H9 (cell line): ENCODE data around the gene CYP19A1. TPM values are rescaled to one million over a fixed set of nuclear protein-coding genes. Genes with fewer than 3 reads are reported as not detected.

Experiments
- DNase-seq: peaks from one replicate; pipeline ENCODE4 v3.0.0-alpha.2; 2017
- H2AFZ ChIP-seq: one replicate; pipeline ENCODE4 v1.6.1; 2013; ENCODE audit warnings: mild to moderate bottlenecking, low read length, control low read depth, moderate library complexity
- H2AK5ac ChIP-seq: 2 replicates; pipeline ENCODE4 v1.6.1; 2013; ENCODE audit warnings: low read length, control low read depth, mixed read lengths; ENCODE audit not compliant: insufficient read length
- H2BK120ac ChIP-seq: one replicate; pipeline ENCODE4 v1.6.1; 2013; ENCODE audit warnings: low read depth, mild to moderate bottlenecking, low read length, control low read depth, inconsistent platforms; ENCODE audit not compliant: poor library complexity, severe bottlenecking
- H2BK12ac ChIP-seq: 2 replicates; pipeline ENCODE4 v1.6.1; 2013; ENCODE audit warnings: low read length, control low read depth, mixed read lengths, low read depth; ENCODE audit not compliant: insufficient read length
- H2BK15ac ChIP-seq: 2 replicates; pipeline ENCODE4 v1.6.1; 2013; ENCODE audit warnings: low read depth, low read length, control low read depth
- H2BK20ac ChIP-seq: one replicate; pipeline ENCODE4 v1.6.1; 2013; ENCODE audit warnings: low read depth, mild to moderate bottlenecking, low read length, control low read depth, inconsistent platforms; ENCODE audit not compliant: poor library complexity, severe bottlenecking
- H2BK5ac ChIP-seq: 2 replicates; pipeline ENCODE4 v1.6.1; 2013; ENCODE audit warnings: low read length, control low read depth, mixed read lengths; ENCODE audit not compliant: insufficient read length
- H3K14ac ChIP-seq: 2 replicates; pipeline ENCODE4 v1.6.1; 2013; ENCODE audit warnings: low read length, control low read depth; ENCODE audit not compliant: insufficient read depth
- H3K18ac ChIP-seq: 2 replicates; pipeline ENCODE4 v1.6.1; 2013; ENCODE audit warnings: low read depth, mild to moderate bottlenecking, mixed read lengths, low read length, control low read depth; ENCODE audit not compliant: insufficient read length
- H3K23ac ChIP-seq: 2 replicates; pipeline ENCODE4 v1.6.1; 2013; ENCODE audit warnings: low read length, control low read depth, mixed read lengths, low read depth; ENCODE audit not compliant: insufficient read length
- H3K23me2 ChIP-seq: 2 replicates; pipeline ENCODE4 v1.6.1; 2013; ENCODE audit warnings: low read depth, mild to moderate bottlenecking, mixed read lengths, low read length, control low read depth; ENCODE audit not compliant: insufficient read length, poor library complexity, severe bottlenecking
- H3K27ac ChIP-seq: 2 replicates; pipeline ENCODE4 v1.5.1; 2013; ENCODE audit warnings: low read length, control low read depth, mixed read lengths, low read depth; ENCODE audit not compliant: insufficient read length
- H3K27me3 ChIP-seq: 2 replicates; pipeline ENCODE4 v1.6.1; 2013; ENCODE audit warnings: low read length, control low read depth, inconsistent platforms; ENCODE audit not compliant: insufficient read depth
- H3K4ac ChIP-seq: 2 replicates; pipeline ENCODE4 v1.6.1; 2013; ENCODE audit warnings: low read depth, mild to moderate bottlenecking, control low read depth, inconsistent platforms, low read length, moderate library complexity
- H3K4me1 ChIP-seq: 2 replicates; pipeline ENCODE4 v1.6.1; 2013; ENCODE audit warnings: low read length, control low read depth, inconsistent platforms; ENCODE audit not compliant: insufficient read depth
- H3K4me2 ChIP-seq: 2 replicates; pipeline ENCODE4 v1.6.1; 2013; ENCODE audit warnings: low read length, control low read depth, mixed read lengths; ENCODE audit not compliant: insufficient read length, insufficient read depth
- H3K56ac ChIP-seq: 2 replicates; pipeline ENCODE4 v1.6.1; 2013; ENCODE audit warnings: low read depth, mild to moderate bottlenecking, mixed read lengths, low read length, control low read depth; ENCODE audit not compliant: insufficient read length
- H3K79me1 ChIP-seq: 2 replicates; pipeline ENCODE4 v1.6.1; 2013; ENCODE audit warnings: low read depth, mild to moderate bottlenecking, moderate library complexity, low read length, control low read depth, inconsistent platforms; ENCODE audit not compliant: insufficient read depth, poor library complexity, severe bottlenecking
- H3K79me2 ChIP-seq: 2 replicates; pipeline ENCODE4 v1.6.1; 2013; ENCODE audit warnings: low read length, control low read depth, inconsistent platforms; ENCODE audit not compliant: insufficient read depth
- H3K9ac ChIP-seq: 2 replicates; pipeline ENCODE4 v1.6.1; 2013; ENCODE audit warnings: low read length, control low read depth, mixed read lengths; ENCODE audit not compliant: insufficient read length; ENCODE audit errors: extremely low read depth
- H3K9me3 ChIP-seq: one replicate; pipeline ENCODE4 v1.6.1; 2013; ENCODE audit warnings: low read depth, low read length, inconsistent platforms; ENCODE audit not compliant: control insufficient read depth
- H3T11ph ChIP-seq: one replicate; pipeline ENCODE4 v1.6.1; 2013; ENCODE audit warnings: mild to moderate bottlenecking, low read length, control low read depth, inconsistent platforms
- H4K20me1 ChIP-seq: one replicate; pipeline ENCODE4 v1.6.1; 2013; ENCODE audit not compliant: control insufficient read depth, insufficient read length, insufficient read depth
- H4K5ac ChIP-seq: 2 replicates; pipeline ENCODE4 v1.6.1; 2013; ENCODE audit warnings: low read depth, mild to moderate bottlenecking, mixed read lengths, low read length, control low read depth; ENCODE audit not compliant: insufficient read length
- H4K8ac ChIP-seq: replicated peaks from 2 replicates; pipeline ENCODE4 v1.6.1; 2013; ENCODE audit warnings: low read length, control low read depth, mixed read lengths, low read depth; ENCODE audit not compliant: insufficient read length
- H4K91ac ChIP-seq: 2 replicates; pipeline ENCODE4 v1.6.1; 2013; ENCODE audit warnings: low read depth, mild to moderate bottlenecking, moderate library complexity, mixed read lengths, low read length, control low read depth; ENCODE audit not compliant: insufficient read length
- H3K27ac Mint-ChIP-seq, 3 experiments: 2 replicates in 2 of 3; 3 replicates in 1 of 3; pipeline ENCODE4 v1.8.0; 2020 to 2021; ENCODE audit warnings: mixed read lengths in 3 of 3, mild to moderate bottlenecking in 1 of 3, moderate library complexity in 1 of 3
- H3K27me3 Mint-ChIP-seq: 2 replicates; pipeline ENCODE4 v1.8.0; 2021; ENCODE audit warnings: low read depth, mild to moderate bottlenecking, moderate library complexity, mixed read lengths
- H3K36me3 Mint-ChIP-seq, 3 experiments: 2 replicates in 2 of 3; 3 replicates in 1 of 3; pipeline ENCODE4 v1.8.0; 2020 to 2021; ENCODE audit warnings: low read depth in 3 of 3, mixed read lengths in 3 of 3; ENCODE audit not compliant: insufficient read depth in 1 of 3
- H3K4me1 Mint-ChIP-seq, 2 experiments: 2 replicates each; pipeline ENCODE4 v1.8.0; 2020; ENCODE audit warnings: mixed read lengths in 2 of 2
- H3K4me3 Mint-ChIP-seq, 2 experiments: 2 replicates in 1 of 2; 3 replicates in 1 of 2; pipeline ENCODE4 v1.8.0; 2020 to 2021; ENCODE audit warnings: mild to moderate bottlenecking in 2 of 2, mixed read lengths in 2 of 2, moderate library complexity in 1 of 2
- H3K9me3 Mint-ChIP-seq, 2 experiments: 2 replicates in 1 of 2; 3 replicates in 1 of 2; pipeline ENCODE4 v1.8.0; 2020; ENCODE audit warnings: mild to moderate bottlenecking in 2 of 2, mixed read lengths in 2 of 2, moderate library complexity in 1 of 2
- CTCF ChIP-seq: fragments of 200-600 bp; sonication (generic); conservative IDR thresholded peaks from 3 replicates; pipeline ENCODE4 v1.8.0; 2021; ENCODE audit warnings: antibody characterized with exemption, mild to moderate bottlenecking
- WGBS: extraction: QIAGEN DNeasy Blood & Tissue Kit; methylation state at CpG from one replicate; pipeline ENCODE4 v1.1.7; 2013; ENCODE audit warnings: missing lambda C conversion rate, low lambda C conversion rate, mixed read lengths; ENCODE audit not compliant: insufficient read length; ENCODE audit errors: extremely low coverage; 5-methylcytosine and 5-hydroxymethylcytosine counted together
- total RNA-seq: library from RNA; stranded (reverse); gene quantifications from 2 replicates; pipeline ENCODE4 v1.2.1, GENCODE V29; 2021

The CYP19A1 gene
- total RNA-seq, 1 experiment from 2014 or later: not detected

GRCh38 chr15:51218299-51218938, 120.0 kb downstream of the CYP19A1 start:
- Mint-ChIP-seq H3K27ac (no peak overlapping the region), H3K9me3 (no peaks in the 10 kb centered on the region), H3K27me3 (peaks cover 3% of the 10 kb centered on the region; the same call in 1 of the 2 replicates), H3K4me1 (no peaks in the 10 kb centered on the region), H3K36me3 (no peaks in the 10 kb centered on the region), H3K4me3 (no peak overlapping the region)
- H3K23ac ChIP-seq: no peak overlapping the region
- H4K5ac ChIP-seq: no peak overlapping the region
- no peak overlapping the region for H3K56ac ChIP-seq
- no peaks in the 10 kb centered on the region for H3K79me2 ChIP-seq
- no peak overlapping the region for H2AFZ ChIP-seq
- H4K8ac ChIP-seq: no peak overlapping the region
- no peak overlapping the region for H2BK15ac ChIP-seq
- no CpG with 5 or more reads among the region's 3 CpGs for WGBS
- H3K27ac ChIP-seq: no peak overlapping the region
- no peak overlapping the region for H3K9ac ChIP-seq
- H3K23me2 ChIP-seq: no peaks in the 10 kb centered on the region
- H3K14ac ChIP-seq: no peak overlapping the region
- H2BK12ac ChIP-seq: no peak overlapping the region
- H3K4me2 ChIP-seq: no peak overlapping the region
- H3K4ac ChIP-seq: no peak overlapping the region
- H3K9me3 ChIP-seq: no peaks in the 10 kb centered on the region
- no peak overlapping the region for H3K18ac ChIP-seq
- no peak overlapping the region for H2AK5ac ChIP-seq
- no peak for DNase-seq
- H3K27me3 ChIP-seq: no peaks in the 10 kb centered on the region
- H2BK5ac ChIP-seq: no peak overlapping the region
- H2BK20ac ChIP-seq: no peak overlapping the region
- H4K91ac ChIP-seq: no peak overlapping the region
- H2BK120ac ChIP-seq: no peak overlapping the region
- no peaks in the 10 kb centered on the region for H4K20me1 ChIP-seq
- no peak overlapping the region for H3T11ph ChIP-seq
- no peaks in the 10 kb centered on the region for H3K79me1 ChIP-seq
- H3K4me1 ChIP-seq: no peaks in the 10 kb centered on the region
- TF ChIP-seq CTCF: no peak
